GM12864 (cell line): ENCODE results near the gene MYO7B.
A peak's percentile ranks its signal among the peaks of the same experiment; 100 is the strongest.

Source experiments
- DNase-seq: peaks from one replicate; pipeline ENCODE4 v3.0.0-alpha.2; 2011; ENCODE audit warnings: low read depth
- H3K4me3 ChIP-seq: 2 replicates; pipeline ENCODE4 v1.5.1; 2011; ENCODE audit warnings: mild to moderate bottlenecking, low read depth, low read length, control low read depth
- CTCF ChIP-seq: IDR thresholded peaks from 2 replicates; pipeline ENCODE4 v1.5.1; 2011; ENCODE audit warnings: low read depth, mild to moderate bottlenecking, moderate library complexity, low read length, control low read depth, inconsistent platforms; ENCODE audit errors: missing control alignments

The MYO7B gene

GRCh38 chr2:127573771-127574170, 38.3 kb downstream of the MYO7B start:
- DNase-seq: no peak
- TF ChIP-seq CTCF: no peak
- H3K4me3 ChIP-seq: no peak overlapping the region

GRCh38 chr2:127574656-127575055, 39.2 kb downstream of the MYO7B start:
- no peak for DNase-seq
- H3K4me3 ChIP-seq: no peak overlapping the region
- TF ChIP-seq CTCF: no peak

- H3K4me3 ChIP-seq: no peak overlapping the region
- no peak for DNase-seq
- peak; percentile 9 for TF ChIP-seq CTCF
Observed at GRCh38 chr2:127575185-127575765, 39.8 kb downstream of the MYO7B start.

DNA sequence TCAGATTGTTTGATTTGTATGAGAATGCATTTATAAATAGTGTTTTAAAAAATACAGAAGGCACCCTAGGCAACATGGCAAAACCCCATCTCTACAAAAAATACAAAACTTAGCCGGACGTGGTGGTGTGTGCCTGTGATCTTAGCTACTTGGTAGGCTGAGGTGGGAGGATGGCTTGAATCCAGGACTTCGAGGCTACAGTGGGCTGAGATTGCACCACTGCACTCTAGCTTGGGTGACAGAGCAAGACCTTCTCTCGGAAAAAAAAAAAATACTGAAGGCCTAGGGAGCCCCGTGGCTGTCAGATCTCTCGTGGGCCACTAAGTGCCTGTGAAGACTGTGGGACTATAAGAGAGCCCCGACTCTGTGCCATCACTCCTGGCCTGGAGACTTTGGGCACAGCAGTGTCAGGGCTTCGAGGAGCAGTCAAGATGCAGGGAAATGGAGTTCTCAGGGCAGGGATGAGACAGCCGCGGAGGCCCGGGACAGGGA, 40.5 kb downstream of the MYO7B start:
- no peak for DNase-seq
- H3K4me3 ChIP-seq: no peak overlapping the region
- no peak for TF ChIP-seq CTCF

- no peak for DNase-seq
- no peak for TF ChIP-seq CTCF
- no peak overlapping the region for H3K4me3 ChIP-seq
Observed at GRCh38 chr2:127576433-127577207, 41.1 kb downstream of the MYO7B start.

GRCh38 chr2:127577208-127577475, 41.7 kb downstream of the MYO7B start:
- H3K4me3 ChIP-seq: no peak overlapping the region
- DNase-seq: no peak
- no peak for TF ChIP-seq CTCF

DNA sequence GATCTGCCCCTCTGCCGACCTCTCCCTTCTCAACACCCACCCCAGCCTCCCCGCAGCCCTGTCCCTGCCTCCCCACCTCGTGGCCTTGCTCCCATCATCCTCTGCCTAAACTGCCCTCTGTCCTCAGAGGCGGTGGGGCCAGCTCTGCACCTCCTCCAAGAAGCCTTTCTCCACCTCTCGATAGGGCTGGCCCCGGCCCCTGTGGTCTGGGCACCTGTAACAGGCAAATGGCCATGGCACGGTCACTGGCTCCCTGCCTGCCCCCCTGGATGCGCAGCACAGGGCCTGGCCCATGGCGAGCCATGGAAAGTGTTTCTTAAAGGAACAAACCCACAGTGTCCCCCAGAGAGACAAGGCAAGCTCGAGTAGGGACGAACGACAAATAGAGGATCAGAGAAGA, 42.0 kb downstream of the MYO7B start:
- no peak for DNase-seq
- H3K4me3 ChIP-seq: no peak overlapping the region
- no peak for TF ChIP-seq CTCF
